Type B pancreatic cell (in vitro differentiated cells): ENCODE results near the gene XIRP2. TPM values are rescaled to one million over a fixed set of nuclear protein-coding genes. Genes with fewer than 3 reads are reported as not detected.

Experiments used
- DNase-seq: peaks from one replicate; pipeline ENCODE4 v3.0.0; 2021; ENCODE audit warnings: mixed read lengths; ENCODE audit not compliant: unreplicated experiment; ENCODE audit errors: extremely low spot score
- H3K27ac Mint-ChIP-seq: 2 replicates; pipeline ENCODE4 v1.8.0; 2021; ENCODE audit warnings: mild to moderate bottlenecking, mixed read lengths
- H3K27me3 Mint-ChIP-seq: 2 replicates; pipeline ENCODE4 v1.8.0; 2021; ENCODE audit warnings: mixed read lengths
- H3K36me3 Mint-ChIP-seq: 2 replicates; pipeline ENCODE4 v1.8.0; 2021; ENCODE audit warnings: mixed read lengths
- H3K4me1 Mint-ChIP-seq: one replicate; pipeline ENCODE4 v1.8.0; 2021; ENCODE audit warnings: mixed read lengths; ENCODE audit not compliant: unreplicated experiment
- H3K4me3 Mint-ChIP-seq: 2 replicates; pipeline ENCODE4 v1.8.0; 2021; ENCODE audit warnings: mild to moderate bottlenecking, mixed read lengths
- H3K9me3 Mint-ChIP-seq: 2 replicates; pipeline ENCODE4 v1.8.0; 2021; ENCODE audit warnings: mixed read lengths
- total RNA-seq: library from RNA; stranded (reverse); gene quantifications from 2 replicates; pipeline ENCODE4 v1.2.1, GENCODE V29; 2021; ENCODE audit warnings: low replicate concordance
- TF ChIP-seq, protein P1 (sequence below): fragments of 200-600 bp; sonication (generic); conservative IDR thresholded peaks from 2 replicates; pipeline ENCODE4 v1.5.0; 2021; ENCODE audit warnings: antibody characterized with exemption, mild to moderate bottlenecking

XIRP2 gene
- total RNA-seq, 1 donor from 2014 or later = 0.19 TPM

- no peak overlapping the region for H3K4me3 Mint-ChIP-seq
- TF ChIP-seq, protein P1, sequence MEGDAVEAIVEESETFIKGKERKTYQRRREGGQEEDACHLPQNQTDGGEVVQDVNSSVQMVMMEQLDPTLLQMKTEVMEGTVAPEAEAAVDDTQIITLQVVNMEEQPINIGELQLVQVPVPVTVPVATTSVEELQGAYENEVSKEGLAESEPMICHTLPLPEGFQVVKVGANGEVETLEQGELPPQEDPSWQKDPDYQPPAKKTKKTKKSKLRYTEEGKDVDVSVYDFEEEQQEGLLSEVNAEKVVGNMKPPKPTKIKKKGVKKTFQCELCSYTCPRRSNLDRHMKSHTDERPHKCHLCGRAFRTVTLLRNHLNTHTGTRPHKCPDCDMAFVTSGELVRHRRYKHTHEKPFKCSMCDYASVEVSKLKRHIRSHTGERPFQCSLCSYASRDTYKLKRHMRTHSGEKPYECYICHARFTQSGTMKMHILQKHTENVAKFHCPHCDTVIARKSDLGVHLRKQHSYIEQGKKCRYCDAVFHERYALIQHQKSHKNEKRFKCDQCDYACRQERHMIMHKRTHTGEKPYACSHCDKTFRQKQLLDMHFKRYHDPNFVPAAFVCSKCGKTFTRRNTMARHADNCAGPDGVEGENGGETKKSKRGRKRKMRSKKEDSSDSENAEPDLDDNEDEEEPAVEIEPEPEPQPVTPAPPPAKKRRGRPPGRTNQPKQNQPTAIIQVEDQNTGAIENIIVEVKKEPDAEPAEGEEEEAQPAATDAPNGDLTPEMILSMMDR = no peak
- H3K9me3 Mint-ChIP-seq = peaks cover 4% of the 10 kb centered on the region
- no peaks in the 10 kb centered on the region for H3K4me1 Mint-ChIP-seq
- no peak for DNase-seq
- H3K36me3 Mint-ChIP-seq = no peaks in the 10 kb centered on the region
- peak overlapping the region; percentile 10 for H3K27ac Mint-ChIP-seq
- no peaks in the 10 kb centered on the region for H3K27me3 Mint-ChIP-seq
These were observed 222.1 kb downstream of the XIRP2 start for GRCh38 chr2:167110345-167110744.

- H3K27me3 Mint-ChIP-seq = no peaks in the 10 kb centered on the region
- DNase-seq = no peak
- no peak overlapping the region for H3K4me3 Mint-ChIP-seq
- TF ChIP-seq, protein P1 = no peak
- H3K9me3 Mint-ChIP-seq = peaks cover 4% of the 10 kb centered on the region
- H3K27ac Mint-ChIP-seq = no peak overlapping the region
- H3K4me1 Mint-ChIP-seq = no peaks in the 10 kb centered on the region
- H3K36me3 Mint-ChIP-seq = no peaks in the 10 kb centered on the region
These were observed 225.7 kb downstream of the XIRP2 start for GRCh38 chr2:167114018-167114417.

GRCh38 chr2:167115541-167115940, 227.3 kb downstream of the XIRP2 start:
- H3K9me3 Mint-ChIP-seq = peaks cover 4% of the 10 kb centered on the region
- H3K27me3 Mint-ChIP-seq = no peaks in the 10 kb centered on the region
- no peak for DNase-seq
- no peaks in the 10 kb centered on the region for H3K36me3 Mint-ChIP-seq
- H3K27ac Mint-ChIP-seq = no peak overlapping the region
- TF ChIP-seq, protein P1 = no peak
- no peaks in the 10 kb centered on the region for H3K4me1 Mint-ChIP-seq
- H3K4me3 Mint-ChIP-seq = no peak overlapping the region

GRCh38 chr2:167122389-167122788, 234.1 kb downstream of the XIRP2 start:
- Mint-ChIP-seq H3K27me3 (no peaks in the 10 kb centered on the region), H3K4me1 (no peaks in the 10 kb centered on the region), H3K4me3 (no peak overlapping the region), H3K36me3 (no peaks in the 10 kb centered on the region), H3K9me3 (no peaks in the 10 kb centered on the region), H3K27ac (no peak overlapping the region)
- DNase-seq = no peak
- TF ChIP-seq, protein P1 = no peak

GRCh38 chr2:167126165-167126564, 237.9 kb downstream of the XIRP2 start:
- DNase-seq = no peak
- H3K4me1 Mint-ChIP-seq = no peaks in the 10 kb centered on the region
- no peaks in the 10 kb centered on the region for H3K27me3 Mint-ChIP-seq
- H3K36me3 Mint-ChIP-seq = no peaks in the 10 kb centered on the region
- H3K9me3 Mint-ChIP-seq = no peaks in the 10 kb centered on the region
- H3K27ac Mint-ChIP-seq = no peak overlapping the region
- no peak overlapping the region for H3K4me3 Mint-ChIP-seq
- TF ChIP-seq, protein P1 = no peak

GRCh38 chr2:167127135-167127534, 238.9 kb downstream of the XIRP2 start:
- H3K36me3 Mint-ChIP-seq = no peaks in the 10 kb centered on the region

More at GRCh38 chr2:167127135-167127534, 238.9 kb downstream of the XIRP2 start:
- TF ChIP-seq, protein P1 = peak; percentile 22
- no peak overlapping the region for H3K4me3 Mint-ChIP-seq
- no peaks in the 10 kb centered on the region for H3K9me3 Mint-ChIP-seq
- no peaks in the 10 kb centered on the region for H3K27me3 Mint-ChIP-seq
- no peaks in the 10 kb centered on the region for H3K4me1 Mint-ChIP-seq
- no peak for DNase-seq
- H3K27ac Mint-ChIP-seq = no peak overlapping the region
